ENCODE results near the gene EFNA5. TPM values are rescaled to one million over a fixed set of nuclear protein-coding genes. Genes with fewer than 3 reads are reported as not detected.

Gene EFNA5
- total and polyA plus RNA-seq, 2 donors from 2014 or later: 5.9 to 54.4 TPM

- Histone ChIP-seq H3K4me1 (ENCODE audit: control insufficient read depth in 2 of 3, insufficient read depth in 2 of 3, low read depth in 1 of 3, low read length in 3 of 3) (no peaks in the 10 kb centered on the region), H3K36me3 (ENCODE audit: control insufficient read depth in 2 of 3, insufficient read depth in 3 of 3, low read length in 3 of 3) (no peaks in the 10 kb centered on the region), H3K4me3 (ENCODE audit: low read length in 3 of 3) (no peak overlapping the region), H3K27me3 (ENCODE audit: control insufficient read depth, insufficient read depth, low read length) (no peaks in the 10 kb centered on the region), H3K9ac (ENCODE audit: low read length in 3 of 3) (no peak overlapping the region), H3K27ac (ENCODE audit: low read depth in 2 of 2, low read length in 2 of 2) (no peak overlapping the region), H3K9me3 (ENCODE audit: control insufficient read depth in 2 of 3, insufficient read depth in 1 of 3, low read length in 3 of 3) (no peaks in the 10 kb centered on the region)
- intact Hi-C loops (cut with DNase I): no loop called here
- FAIRE-seq: no peak
- DNase-seq: no peak
- TF ChIP-seq CTCF (IDR thresholded peaks at IDR 0.05; ENCODE audit: borderline replicate concordance, extremely low read depth, insufficient read depth): no peak
Measured at GRCh38 chr5:107652408-107652807, 18.3 kb downstream of the EFNA5 start.

- no peaks in the 10 kb centered on the region for H3K9me3 ChIP-seq (ENCODE audit: control insufficient read depth in 2 of 3, insufficient read depth in 1 of 3, low read length in 3 of 3)
- no peak overlapping the region for H3K9ac ChIP-seq (ENCODE audit: low read length in 3 of 3)
- no peak for TF ChIP-seq CTCF (IDR thresholded peaks at IDR 0.05; ENCODE audit: borderline replicate concordance, extremely low read depth, insufficient read depth)
- H3K4me3 ChIP-seq (ENCODE audit: low read length in 3 of 3): no peak overlapping the region
- intact Hi-C loops (cut with DNase I): no loop called here
- no peaks in the 10 kb centered on the region for H3K4me1 ChIP-seq (ENCODE audit: control insufficient read depth in 2 of 3, insufficient read depth in 2 of 3, low read depth in 1 of 3, low read length in 3 of 3)
- H3K27ac ChIP-seq (ENCODE audit: low read depth in 2 of 2, low read length in 2 of 2): no peak overlapping the region
- H3K27me3 ChIP-seq (ENCODE audit: control insufficient read depth, insufficient read depth, low read length): no peaks in the 10 kb centered on the region
- no peak for FAIRE-seq
- no peaks in the 10 kb centered on the region for H3K36me3 ChIP-seq (ENCODE audit: control insufficient read depth in 2 of 3, insufficient read depth in 3 of 3, low read length in 3 of 3)
- no peak for DNase-seq
Measured at GRCh38 chr5:107651325-107651724, 19.4 kb downstream of the EFNA5 start.

GRCh38 chr5:107646418-107646817 lies 24.3 kb downstream of the EFNA5 start:
- Histone ChIP-seq H3K4me1 (ENCODE audit: control insufficient read depth in 2 of 3, insufficient read depth in 2 of 3, low read depth in 1 of 3, low read length in 3 of 3) (no peaks in the 10 kb centered on the region), H3K4me3 (ENCODE audit: low read length in 3 of 3) (no peak overlapping the region), H3K27me3 (ENCODE audit: control insufficient read depth, insufficient read depth, low read length) (no peaks in the 10 kb centered on the region), H3K9me3 (ENCODE audit: control insufficient read depth in 2 of 3, insufficient read depth in 1 of 3, low read length in 3 of 3) (no peaks in the 10 kb centered on the region), H3K27ac (ENCODE audit: low read depth in 2 of 2, low read length in 2 of 2) (no peak overlapping the region), H3K36me3 (ENCODE audit: control insufficient read depth in 2 of 3, insufficient read depth in 3 of 3, low read length in 3 of 3) (no peaks in the 10 kb centered on the region), H3K9ac (ENCODE audit: low read length in 3 of 3) (no peak overlapping the region)
- intact Hi-C loops (cut with DNase I): no loop called here
- TF ChIP-seq CTCF (IDR thresholded peaks at IDR 0.05; ENCODE audit: borderline replicate concordance, extremely low read depth, insufficient read depth): no peak
- no peak for FAIRE-seq
- DNase-seq: no peak

GRCh38 chr5:107640568-107640967 lies 30.2 kb downstream of the EFNA5 start:
- Histone ChIP-seq H3K4me3 (ENCODE audit: low read length in 3 of 3) (no peak overlapping the region), H3K36me3 (ENCODE audit: control insufficient read depth in 2 of 3, insufficient read depth in 3 of 3, low read length in 3 of 3) (no peaks in the 10 kb centered on the region), H3K9ac (ENCODE audit: low read length in 3 of 3) (no peak overlapping the region), H3K27ac (ENCODE audit: low read depth in 2 of 2, low read length in 2 of 2) (no peak overlapping the region), H3K9me3 (ENCODE audit: control insufficient read depth in 2 of 3, insufficient read depth in 1 of 3, low read length in 3 of 3) (no peaks in the 10 kb centered on the region), H3K27me3 (ENCODE audit: control insufficient read depth, insufficient read depth, low read length) (no peaks in the 10 kb centered on the region), H3K4me1 (ENCODE audit: control insufficient read depth in 2 of 3, insufficient read depth in 2 of 3, low read depth in 1 of 3, low read length in 3 of 3) (no peaks in the 10 kb centered on the region)
- DNase-seq (no peak), FAIRE-seq (no peak)
- intact Hi-C loops (cut with DNase I): no loop called here
- no peak for TF ChIP-seq CTCF (IDR thresholded peaks at IDR 0.05; ENCODE audit: borderline replicate concordance, extremely low read depth, insufficient read depth)

Data from kidney (tissue), 14 donors.